CD14-positive monocyte (primary cell): ENCODE measurements around the gene APOBEC2. TPM values are rescaled to one million over a fixed set of nuclear protein-coding genes. Genes with fewer than 3 reads are reported as not detected.

Experiments used
- DNase-seq, 3 donors: peaks; one replicate each; pipeline ENCODE4 v3.0.0-alpha.2; 2011 to 2022
- H2AFZ ChIP-seq: 2 replicates; pipeline ENCODE4 v1.6.0; 2012; ENCODE audit warnings: mild to moderate bottlenecking, low read depth, low read length, inconsistent platforms; ENCODE audit not compliant: insufficient read depth, poor library complexity, severe bottlenecking
- H3K27ac ChIP-seq, 2 donors: 1 replicate in 1 of 2; 2 replicates in 1 of 2; pipeline ENCODE4 v1.5.1; 2012 to 2013; ENCODE audit warnings: low read length in 2 of 2, control low read depth in 1 of 2, inconsistent platforms in 1 of 2, low read depth in 1 of 2, mild to moderate bottlenecking in 1 of 2
- H3K27me3 ChIP-seq, 2 donors: one replicate each; pipeline versions ENCODE4 v1.6.0 to v1.6.1; 2011 to 2013; ENCODE audit warnings: low read length in 2 of 2; ENCODE audit not compliant: control insufficient read depth in 2 of 2, insufficient read depth in 2 of 2
- H3K36me3 ChIP-seq, 2 donors: replicated peaks in 1 of 2; 1 replicate in 1 of 2; 2 replicates in 1 of 2; pipeline versions ENCODE4 v1.5.1 to v1.6.1; 2012 to 2013; ENCODE audit warnings: low read length in 2 of 2, control low read depth in 1 of 2, inconsistent platforms in 1 of 2, mild to moderate bottlenecking in 1 of 2; ENCODE audit not compliant: insufficient read depth in 2 of 2, control insufficient read depth in 1 of 2
- H3K4me1 ChIP-seq, 2 donors: 1 replicate in 1 of 2; 2 replicates in 1 of 2; pipeline versions ENCODE4 v1.5.1 to v1.6.1; 2012 to 2013; ENCODE audit warnings: low read length in 2 of 2, control low read depth in 1 of 2, inconsistent platforms in 1 of 2, mild to moderate bottlenecking in 1 of 2, moderate library complexity in 1 of 2; ENCODE audit not compliant: insufficient read depth in 2 of 2, control insufficient read depth in 1 of 2
- H3K4me2 ChIP-seq: replicated peaks from 2 replicates; pipeline ENCODE3; 2012; ENCODE audit warnings: low read length, moderate library complexity, mild to moderate bottlenecking; ENCODE audit not compliant: poor library complexity, severe bottlenecking; ENCODE audit errors: extremely low read depth
- H3K4me3 ChIP-seq, 3 experiments: fragments of 200-600 bp in 1 of 3; sonication (generic) in 1 of 3; replicated peaks in 1 of 3; 1 replicate in 2 of 3; 2 replicates in 1 of 3; pipeline ENCODE4 v1.5.1; 2011 to 2013; ENCODE audit warnings: low read length in 3 of 3, mild to moderate bottlenecking in 3 of 3, control low read depth in 2 of 3, low read depth in 2 of 3, inconsistent platforms in 1 of 3, moderate library complexity in 1 of 3
- H3K79me2 ChIP-seq: 2 replicates; pipeline ENCODE4 v1.6.0; 2012; ENCODE audit warnings: mild to moderate bottlenecking, control low read depth, inconsistent platforms, low read length, moderate library complexity; ENCODE audit not compliant: insufficient read depth
- H3K9ac ChIP-seq: 2 replicates; pipeline ENCODE4 v1.6.0; 2017; ENCODE audit warnings: low read length, mild to moderate bottlenecking; ENCODE audit not compliant: insufficient read depth, poor library complexity, severe bottlenecking
- H3K9me3 ChIP-seq, 2 donors: replicated peaks in 1 of 2; 1 replicate in 1 of 2; 2 replicates in 1 of 2; pipeline versions ENCODE4 v1.5.1 to v1.6.1; 2012 to 2013; ENCODE audit warnings: low read length in 2 of 2, control low read depth in 1 of 2; ENCODE audit not compliant: control insufficient read depth in 1 of 2, insufficient read depth in 1 of 2
- H4K20me1 ChIP-seq: 2 replicates; pipeline ENCODE4 v1.6.0; 2012; ENCODE audit warnings: mild to moderate bottlenecking, low read length, control low read depth, moderate library complexity; ENCODE audit not compliant: insufficient read depth
- H3K27ac Mint-ChIP-seq, 7 donors: one replicate each; pipeline ENCODE4 v1.8.0; 2020; ENCODE audit warnings: mild to moderate bottlenecking in 7 of 7, mixed read lengths in 7 of 7, moderate library complexity in 6 of 7, inconsistent platforms in 2 of 7
- H3K27me3 Mint-ChIP-seq, 3 donors: one replicate each; pipeline ENCODE4 v1.8.0; 2021 to 2022; ENCODE audit warnings: low read depth in 3 of 3, mild to moderate bottlenecking in 3 of 3, mixed read lengths in 3 of 3, moderate library complexity in 3 of 3, inconsistent platforms in 1 of 3
- H3K36me3 Mint-ChIP-seq, 2 donors: one replicate each; pipeline ENCODE4 v1.8.0; 2020; ENCODE audit warnings: mixed read lengths in 2 of 2, inconsistent platforms in 1 of 2, mild to moderate bottlenecking in 1 of 2
- H3K4me1 Mint-ChIP-seq: one replicate; pipeline ENCODE4 v1.8.0; 2020; ENCODE audit warnings: mild to moderate bottlenecking, mixed read lengths
- H3K4me3 Mint-ChIP-seq, 2 donors: one replicate each; pipeline ENCODE4 v1.8.0; 2020; ENCODE audit warnings: mild to moderate bottlenecking in 2 of 2, mixed read lengths in 2 of 2, moderate library complexity in 1 of 2
- H3K9me3 Mint-ChIP-seq, 7 donors: one replicate each; pipeline ENCODE4 v1.8.0; 2020 to 2022; ENCODE audit warnings: mixed read lengths in 7 of 7, mild to moderate bottlenecking in 6 of 7, moderate library complexity in 6 of 7, inconsistent platforms in 2 of 7
- WGBS: methylation state at CpG from one replicate; pipeline ENCODE4 v1.1.5; 2013; ENCODE audit warnings: missing lambda C conversion rate; ENCODE audit not compliant: insufficient coverage; 5-methylcytosine and 5-hydroxymethylcytosine counted together
- intact Hi-C, 2 donors: fragments of 100-400 bp; cut with micrococcal nuclease; formaldehyde crosslinking; loops; one replicate each; pipeline versions ENCODE4 v1.15.0 to v1.15.1; 2023
- polyA plus RNA-seq, 3 donors: library from polyadenylated mRNA; depleted of rRNA in 1 of 3; unstranded in 2 of 3; stranded (reverse) in 1 of 3; fragments of 300-500 nt in 2 of 3; fragments of >200 nt in 1 of 3; fragmentation: Illumina TruSeq in 2 of 3; gene quantifications; 1 replicate in 2 of 3; 2 replicates in 1 of 3; pipeline ENCODE4 v1.2.3, GENCODE V29; 2012 to 2021
- TF ChIP-seq, protein P1 (sequence below): fragments of 200-600 bp; IDR thresholded peaks from one replicate; pipeline ENCODE4 v1.8.0; 2022; ENCODE audit warnings: antibody characterized with exemption, mild to moderate bottlenecking

Gene APOBEC2
- polyA plus RNA-seq, 3 donors: 0.14 to 0.42 TPM; not detected in 1

DNA sequence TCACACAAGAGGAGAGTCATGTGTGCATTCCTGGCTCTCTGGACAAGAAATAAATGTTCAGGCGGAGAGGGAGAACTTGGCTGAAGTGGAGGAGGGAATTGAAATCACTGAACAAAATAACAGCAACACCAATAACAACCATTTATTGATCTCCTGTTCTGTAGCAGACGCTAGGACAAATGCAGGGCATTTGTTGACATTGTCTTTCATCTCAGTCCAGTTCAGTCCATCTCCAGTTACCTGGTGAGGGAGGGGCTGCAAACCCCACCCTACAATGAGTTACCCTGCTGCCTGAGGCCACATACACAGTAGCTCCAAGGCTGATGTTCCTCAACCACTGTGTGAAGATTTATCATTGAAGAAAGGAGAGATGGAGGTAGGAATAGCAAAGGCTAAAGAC lies 41.3 kb upstream of the APOBEC2 start:
- H2AFZ ChIP-seq: no peak overlapping the region
- no peak overlapping the region for H3K27ac ChIP-seq
- WGBS: 71% methylated on average over 1 of the region's 2 CpGs
- no peaks in the 10 kb centered on the region for H4K20me1 ChIP-seq
- H3K9ac ChIP-seq: no peak overlapping the region
- DNase-seq: no peak
- no peaks in the 10 kb centered on the region for H3K27me3 ChIP-seq
- no peaks in the 10 kb centered on the region for H3K79me2 ChIP-seq
- no peak overlapping the region for H3K4me2 ChIP-seq
- Mint-ChIP-seq H3K27ac (no peak overlapping the region), H3K4me3 (no peak overlapping the region), H3K4me1 (peaks cover 3% of the 10 kb centered on the region), H3K27me3 (peaks cover 0 to 5% (median 4%) of the 10 kb centered on the region in 3 donors), H3K9me3 (no peaks in the 10 kb centered on the region), H3K36me3 (no peaks in the 10 kb centered on the region)
- H3K4me1 ChIP-seq: no peaks in the 10 kb centered on the region
- no peaks in the 10 kb centered on the region for H3K9me3 ChIP-seq
- no peak overlapping the region for H3K4me3 ChIP-seq
- TF ChIP-seq, protein P1, sequence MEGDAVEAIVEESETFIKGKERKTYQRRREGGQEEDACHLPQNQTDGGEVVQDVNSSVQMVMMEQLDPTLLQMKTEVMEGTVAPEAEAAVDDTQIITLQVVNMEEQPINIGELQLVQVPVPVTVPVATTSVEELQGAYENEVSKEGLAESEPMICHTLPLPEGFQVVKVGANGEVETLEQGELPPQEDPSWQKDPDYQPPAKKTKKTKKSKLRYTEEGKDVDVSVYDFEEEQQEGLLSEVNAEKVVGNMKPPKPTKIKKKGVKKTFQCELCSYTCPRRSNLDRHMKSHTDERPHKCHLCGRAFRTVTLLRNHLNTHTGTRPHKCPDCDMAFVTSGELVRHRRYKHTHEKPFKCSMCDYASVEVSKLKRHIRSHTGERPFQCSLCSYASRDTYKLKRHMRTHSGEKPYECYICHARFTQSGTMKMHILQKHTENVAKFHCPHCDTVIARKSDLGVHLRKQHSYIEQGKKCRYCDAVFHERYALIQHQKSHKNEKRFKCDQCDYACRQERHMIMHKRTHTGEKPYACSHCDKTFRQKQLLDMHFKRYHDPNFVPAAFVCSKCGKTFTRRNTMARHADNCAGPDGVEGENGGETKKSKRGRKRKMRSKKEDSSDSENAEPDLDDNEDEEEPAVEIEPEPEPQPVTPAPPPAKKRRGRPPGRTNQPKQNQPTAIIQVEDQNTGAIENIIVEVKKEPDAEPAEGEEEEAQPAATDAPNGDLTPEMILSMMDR: no peak
- no peaks in the 10 kb centered on the region for H3K36me3 ChIP-seq
- intact Hi-C loops: no loop called here

DNA sequence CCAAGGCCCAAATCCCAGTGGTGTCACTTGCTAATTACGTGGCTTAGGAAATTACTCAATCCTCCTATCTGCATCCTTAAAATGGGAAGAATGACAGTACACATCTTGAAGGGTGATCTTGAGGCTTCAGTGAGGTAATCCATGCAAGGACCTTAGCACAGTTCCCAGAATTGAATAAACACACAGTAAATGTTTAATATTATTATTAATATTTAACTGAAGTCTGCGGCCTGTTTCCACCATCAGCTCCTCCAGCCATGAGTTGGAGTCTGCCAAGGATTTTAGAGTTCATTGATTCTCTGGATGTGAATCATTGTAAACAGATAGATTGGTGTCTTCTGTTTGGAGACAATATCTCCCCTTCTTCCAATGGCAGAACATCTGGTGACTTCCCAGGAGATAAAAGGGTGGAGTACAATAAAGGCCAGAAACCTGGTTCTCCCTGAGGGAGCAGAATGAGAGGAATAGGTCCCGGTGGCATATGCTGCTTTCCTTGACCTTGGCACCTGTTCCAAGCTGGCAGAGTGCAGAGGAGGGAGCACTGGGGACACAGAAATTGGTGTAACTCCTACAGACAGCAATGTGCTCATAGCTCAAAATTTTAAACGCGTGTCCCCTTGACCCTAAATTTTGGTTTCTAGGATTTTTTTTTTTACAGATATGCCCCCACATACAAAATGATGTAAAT lies 39.4 kb upstream of the APOBEC2 start:
- WGBS: 91% methylated on average over 1 of the region's 5 CpGs
- no peak overlapping the region for H2AFZ ChIP-seq
- no peaks in the 10 kb centered on the region for H3K79me2 ChIP-seq
- H3K4me1 ChIP-seq: no peaks in the 10 kb centered on the region
- no peak overlapping the region for H3K4me2 ChIP-seq
- no peaks in the 10 kb centered on the region for H3K36me3 Mint-ChIP-seq
- H3K9me3 Mint-ChIP-seq: peaks cover 0 to 1% (median 0%) of the 10 kb centered on the region in 7 donors
- H3K4me1 Mint-ChIP-seq: peaks cover 3% of the 10 kb centered on the region
- peaks cover 3 to 11% (median 4%) of the 10 kb centered on the region in 3 donors for H3K27me3 Mint-ChIP-seq
- no peaks in the 10 kb centered on the region for H3K36me3 ChIP-seq
- H3K9ac ChIP-seq: no peak overlapping the region
- no peaks in the 10 kb centered on the region for H4K20me1 ChIP-seq
- no peaks in the 10 kb centered on the region for H3K27me3 ChIP-seq
- no peak overlapping the region for H3K4me3 Mint-ChIP-seq
- TF ChIP-seq, protein P1: no peak
- intact Hi-C loops: no loop called here
- no peak for DNase-seq
- no peaks in the 10 kb centered on the region for H3K9me3 ChIP-seq
- H3K4me3 ChIP-seq: no peak overlapping the region
- H3K27ac ChIP-seq: no peak overlapping the region
- H3K27ac Mint-ChIP-seq: no peak overlapping the region
